Panc1 (cell line): ENCODE results near the gene FTSJ1. TPM values are rescaled to one million over a fixed set of nuclear protein-coding genes. Genes with fewer than 3 reads are reported as not detected.

Experiments used
- ATAC-seq: fragments of 200-7000 bp; cut with Tn5 transposase; 2 replicates; pipeline ENCODE4 v1.9.1; 2020; ENCODE audit warnings: mild to moderate bottlenecking, moderate library complexity
- BruUV-seq: library from RNA; stranded (reverse); fragments of 400-500 nt; replicated peaks from 2 replicates; lab custom pipeline; 2021; lab: Mats Ljungman, UMichigan
- CTCF ChIA-PET: fragments of 300-600 bp; sonication (Branson Sonifier 250); formaldehyde crosslinking; loops from one replicate; lab custom pipeline; 2022; ENCODE audit warnings: antibody characterized with exemption; lab: Charles Lee
- POLR2A ChIA-PET: fragments of 300-600 bp; sonication (Branson Sonifier 250); formaldehyde crosslinking; loops from one replicate; lab custom pipeline; 2022; ENCODE audit warnings: antibody characterized with exemption; lab: Charles Lee
- DNase-seq: peaks from one replicate; pipeline ENCODE4 v3.0.0-alpha.2; 2010; ENCODE audit warnings: low read depth, low spot score
- H3K27ac ChIP-seq: 2 replicates; pipeline ENCODE4 v1.5.1; 2011; ENCODE audit warnings: mild to moderate bottlenecking, low read length, inconsistent platforms
- H3K27me3 ChIP-seq: fragments of 200-500 bp; sonication (Bioruptor generic); 2 replicates; pipeline ENCODE4 v1.6.0; 2014; ENCODE audit warnings: low read length, inconsistent platforms; ENCODE audit not compliant: control insufficient read depth, insufficient read depth
- H3K36me3 ChIP-seq: fragments of 200-500 bp; sonication (Bioruptor generic); 2 replicates; pipeline ENCODE4 v1.5.1; 2014; ENCODE audit warnings: inconsistent platforms, mild to moderate bottlenecking, low read length, moderate library complexity; ENCODE audit not compliant: control insufficient read depth, insufficient read depth
- H3K4me1 ChIP-seq: 2 replicates; pipeline ENCODE4 v1.5.1; 2011; ENCODE audit warnings: inconsistent platforms, mild to moderate bottlenecking, low read length, moderate library complexity; ENCODE audit not compliant: control insufficient read depth, insufficient read depth
- H3K4me3 ChIP-seq, 2 experiments: 2 replicates each; pipeline ENCODE4 v1.5.1; 2011 to 2012; ENCODE audit warnings: low read depth in 2 of 2, low read length in 2 of 2, mild to moderate bottlenecking in 2 of 2, inconsistent platforms in 1 of 2, moderate library complexity in 1 of 2
- H3K9me3 ChIP-seq: fragments of 200-500 bp; sonication (Bioruptor generic); 2 replicates; pipeline ENCODE4 v1.5.1; 2014; ENCODE audit warnings: low read depth, mild to moderate bottlenecking, inconsistent platforms, low read length, moderate library complexity; ENCODE audit not compliant: control insufficient read depth, insufficient read depth
- CTCF ChIP-seq: fragments of 450-650 bp; IDR thresholded peaks from 2 replicates; pipeline ENCODE4 v1.5.1; 2017; ENCODE audit warnings: mild to moderate bottlenecking
- POLR2AphosphoS5 ChIP-seq: IDR thresholded peaks from 2 replicates; pipeline ENCODE4 v1.6.1; 2012; ENCODE audit warnings: mild to moderate bottlenecking, low read depth, low read length, moderate library complexity
- SIN3A ChIP-seq: IDR thresholded peaks from 2 replicates; pipeline ENCODE4 v1.6.1; 2012; ENCODE audit warnings: low read depth, mild to moderate bottlenecking, low read length, moderate library complexity, borderline replicate concordance; ENCODE audit not compliant: insufficient read depth
- TCF7L2 ChIP-seq: IDR thresholded peaks from 2 replicates; pipeline ENCODE4 v1.6.1; 2011; ENCODE audit warnings: mild to moderate bottlenecking, low read depth, low read length, inconsistent platforms
- in situ Hi-C: cut with HindIII; loops from 2 replicates; pipeline ENCODE4 v1.10.0; 2016; ENCODE audit warnings: low sequenced_read_pairs, low pct_unique_long_range_greater_than_20kb
- intact Hi-C: fragments of 100-400 bp; cut with micrococcal nuclease; formaldehyde crosslinking; loops from one replicate; pipeline ENCODE4 v1.10.0; 2022; ENCODE audit not compliant: unreplicated experiment
- total RNA-seq: library from RNA; stranded (reverse); gene quantifications from one replicate; pipeline ENCODE4 v1.2.1, GENCODE V29; 2021; ENCODE audit not compliant: unreplicated experiment
- TF ChIP-seq, protein P1 (sequence below), 2 experiments: IDR thresholded peaks; 2 replicates each; pipeline ENCODE4 v1.6.1; 2011 to 2012; ENCODE audit warnings: low read depth in 2 of 2, control low read depth in 1 of 2, low read length in 1 of 2, mild to moderate bottlenecking in 1 of 2, moderate library complexity in 1 of 2; ENCODE audit not compliant: insufficient read depth in 1 of 2

FTSJ1 gene
- total RNA-seq, 1 experiment from 2014 or later, result 43.1 TPM

GRCh38 chrX:48487362-48487798 is 11.4 kb downstream of the FTSJ1 start:
- intact Hi-C loops (no loop called here), in situ Hi-C loops (no loop called here)
- H3K36me3 ChIP-seq, result peaks cover 5% of the 10 kb centered on the region
- no TSS peak for BruUV-seq
- H3K4me1 ChIP-seq, result no peaks in the 10 kb centered on the region
- DNase-seq (no peak), ATAC-seq (0 out of 2 replicates have a peak, but pooled peaks have one; percentile 27)
- no peak for TF ChIP-seq SIN3A
- no peak for TF ChIP-seq TCF7L2
- no peak for TF ChIP-seq POLR2AphosphoS5
- TF ChIP-seq, protein P1, sequence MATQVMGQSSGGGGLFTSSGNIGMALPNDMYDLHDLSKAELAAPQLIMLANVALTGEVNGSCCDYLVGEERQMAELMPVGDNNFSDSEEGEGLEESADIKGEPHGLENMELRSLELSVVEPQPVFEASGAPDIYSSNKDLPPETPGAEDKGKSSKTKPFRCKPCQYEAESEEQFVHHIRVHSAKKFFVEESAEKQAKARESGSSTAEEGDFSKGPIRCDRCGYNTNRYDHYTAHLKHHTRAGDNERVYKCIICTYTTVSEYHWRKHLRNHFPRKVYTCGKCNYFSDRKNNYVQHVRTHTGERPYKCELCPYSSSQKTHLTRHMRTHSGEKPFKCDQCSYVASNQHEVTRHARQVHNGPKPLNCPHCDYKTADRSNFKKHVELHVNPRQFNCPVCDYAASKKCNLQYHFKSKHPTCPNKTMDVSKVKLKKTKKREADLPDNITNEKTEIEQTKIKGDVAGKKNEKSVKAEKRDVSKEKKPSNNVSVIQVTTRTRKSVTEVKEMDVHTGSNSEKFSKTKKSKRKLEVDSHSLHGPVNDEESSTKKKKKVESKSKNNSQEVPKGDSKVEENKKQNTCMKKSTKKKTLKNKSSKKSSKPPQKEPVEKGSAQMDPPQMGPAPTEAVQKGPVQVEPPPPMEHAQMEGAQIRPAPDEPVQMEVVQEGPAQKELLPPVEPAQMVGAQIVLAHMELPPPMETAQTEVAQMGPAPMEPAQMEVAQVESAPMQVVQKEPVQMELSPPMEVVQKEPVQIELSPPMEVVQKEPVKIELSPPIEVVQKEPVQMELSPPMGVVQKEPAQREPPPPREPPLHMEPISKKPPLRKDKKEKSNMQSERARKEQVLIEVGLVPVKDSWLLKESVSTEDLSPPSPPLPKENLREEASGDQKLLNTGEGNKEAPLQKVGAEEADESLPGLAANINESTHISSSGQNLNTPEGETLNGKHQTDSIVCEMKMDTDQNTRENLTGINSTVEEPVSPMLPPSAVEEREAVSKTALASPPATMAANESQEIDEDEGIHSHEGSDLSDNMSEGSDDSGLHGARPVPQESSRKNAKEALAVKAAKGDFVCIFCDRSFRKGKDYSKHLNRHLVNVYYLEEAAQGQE (IDR thresholded peaks at IDR 0.05; ENCODE audit: insufficient read depth in 1 of 2, low read depth in 2 of 2, low read length in 1 of 2), result no peak
- no peak for TF ChIP-seq CTCF
- no peaks in the 10 kb centered on the region for H3K9me3 ChIP-seq
- ChIA-PET POLR2A (interaction anchor here (0.6 kb wide), 1 partner anchor 712 kb away, joined by 4 read pairs; no protein-coding TSS in a partner anchor), CTCF (no interaction called here)
- H3K27ac ChIP-seq, result no peak overlapping the region
- H3K4me3 ChIP-seq, result no peak overlapping the region
- no peaks in the 10 kb centered on the region for H3K27me3 ChIP-seq

DNA sequence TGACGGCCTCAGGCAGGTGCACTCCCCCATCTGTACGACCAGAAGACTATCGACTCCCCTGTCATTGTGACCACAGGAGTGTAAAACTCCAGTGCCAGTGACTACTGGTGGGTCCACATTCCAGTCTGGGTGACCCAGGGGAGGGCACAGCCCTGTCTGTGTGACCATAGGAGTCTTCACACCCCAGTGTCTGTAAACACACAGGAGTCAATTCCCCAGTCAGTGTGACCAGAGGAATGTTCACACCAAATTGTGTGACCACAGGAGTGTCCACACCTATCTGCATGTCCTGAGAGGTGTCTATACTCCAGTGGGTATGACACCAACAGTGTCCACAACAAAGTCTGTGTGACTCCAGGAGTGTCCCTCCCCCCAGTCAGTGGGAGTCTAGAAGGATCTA is 12.0 kb downstream of the FTSJ1 start:
- Histone ChIP-seq H3K4me3 (no peak overlapping the region), H3K27me3 (no peaks in the 10 kb centered on the region), H3K4me1 (no peaks in the 10 kb centered on the region), H3K9me3 (no peaks in the 10 kb centered on the region), H3K36me3 (peaks cover 4% of the 10 kb centered on the region), H3K27ac (no peak overlapping the region)
- TF ChIP-seq TCF7L2 (no peak), SIN3A (no peak), CTCF (no peak), POLR2AphosphoS5 (no peak)
- TF ChIP-seq, protein P1 (IDR thresholded peaks at IDR 0.05; ENCODE audit: insufficient read depth in 1 of 2, low read depth in 2 of 2, low read length in 1 of 2), result no peak
- intact Hi-C loops, result no loop called here
- CTCF ChIA-PET, result no interaction called here
- DNase-seq (no peak), ATAC-seq (no peak)
- in situ Hi-C loops, result no loop called here
- BruUV-seq, result no TSS peak
- POLR2A ChIA-PET, result no interaction called here
